HepG2 (cell line): ENCODE results near the gene APOC1. TPM values are rescaled to one million over a fixed set of nuclear protein-coding genes. Genes with fewer than 3 reads are reported as not detected.

ENCODE experiments used
- GMEB1 ChIP-seq: sonication (generic); formaldehyde crosslinking; IDR thresholded peaks from 2 replicates; pipeline ENCODE4 v1.5.1; 2020; ENCODE audit warnings: missing genetic modification reagents, mild to moderate bottlenecking, borderline replicate concordance
- HIVEP1 ChIP-seq: sonication (generic); formaldehyde crosslinking; IDR thresholded peaks from 2 replicates; pipeline ENCODE4 v1.4.0; 2020; ENCODE audit warnings: mild to moderate bottlenecking, missing genetic modification reagents
- KDM2A ChIP-seq: sonication (generic); formaldehyde crosslinking; IDR thresholded peaks from 2 replicates; pipeline ENCODE4 v1.4.0; 2020; ENCODE audit warnings: low read depth, missing genetic modification reagents, borderline replicate concordance
- POLR2AphosphoS5 ChIP-seq: IDR thresholded peaks from 2 replicates; pipeline ENCODE4 v1.6.1; 2012; ENCODE audit warnings: low read depth, low read length
- PRDM10 ChIP-seq: sonication (generic); formaldehyde crosslinking; IDR thresholded peaks from 2 replicates; pipeline ENCODE4 v1.4.0; 2020; ENCODE audit warnings: low read depth, missing genetic modification reagents
- RFX1 ChIP-seq: fragments of 450-650 bp; IDR thresholded peaks from 2 replicates; pipeline ENCODE4 v1.6.1; 2017
- SMC3 ChIP-seq: IDR thresholded peaks from 2 replicates; pipeline ENCODE4 v1.6.1; 2011; ENCODE audit warnings: low read length, improper control_type of control experiment
- SMYD3 ChIP-seq: sonication (generic); formaldehyde crosslinking; IDR thresholded peaks from 2 replicates; pipeline ENCODE4 v1.8.1; 2023; ENCODE audit warnings: mild to moderate bottlenecking, missing genetic modification reagents
- SNAI1 ChIP-seq: sonication (generic); formaldehyde crosslinking; IDR thresholded peaks from 2 replicates; pipeline ENCODE4 v1.5.0; 2020; ENCODE audit warnings: mild to moderate bottlenecking, missing genetic modification reagents, borderline replicate concordance
- ZBTB2 ChIP-seq: sonication (generic); formaldehyde crosslinking; IDR thresholded peaks from 2 replicates; pipeline ENCODE4 v1.8.0; 2022; ENCODE audit warnings: low read depth, missing genetic modification reagents
- ZBTB7A ChIP-seq: sonication (generic); formaldehyde crosslinking; IDR thresholded peaks from 2 replicates; pipeline ENCODE4 v1.8.0; 2022; ENCODE audit warnings: mild to moderate bottlenecking, missing genetic modification reagents
- ZNF101 ChIP-seq: sonication (generic); formaldehyde crosslinking; IDR thresholded peaks from 2 replicates; pipeline ENCODE4 v1.4.0; 2020; ENCODE audit warnings: mild to moderate bottlenecking, low read depth, missing genetic modification reagents, borderline replicate concordance
- ZNF18 ChIP-seq: sonication (generic); formaldehyde crosslinking; IDR thresholded peaks from 2 replicates; pipeline ENCODE4 v1.8.0; 2022; ENCODE audit warnings: mild to moderate bottlenecking, missing genetic modification reagents; ENCODE audit not compliant: insufficient replicate concordance
- ZNF441 ChIP-seq: sonication (generic); formaldehyde crosslinking; IDR thresholded peaks from 2 replicates; pipeline ENCODE4 v1.7.0; 2021; ENCODE audit warnings: missing genetic modification reagents, borderline replicate concordance
- ZNF547 ChIP-seq: sonication (generic); formaldehyde crosslinking; IDR thresholded peaks from 2 replicates; pipeline ENCODE4 v1.5.1; 2020; ENCODE audit warnings: mild to moderate bottlenecking, missing genetic modification reagents
- ZNF572 ChIP-seq: sonication (generic); formaldehyde crosslinking; IDR thresholded peaks from 2 replicates; pipeline ENCODE4 v1.5.1; 2020; ENCODE audit warnings: mild to moderate bottlenecking, missing genetic modification reagents
- ZSCAN21 ChIP-seq: sonication (generic); formaldehyde crosslinking; IDR thresholded peaks from 2 replicates; pipeline ENCODE4 v1.8.0; 2022; ENCODE audit warnings: mild to moderate bottlenecking, missing genetic modification reagents, moderate library complexity, borderline replicate concordance
- polyA plus RNA-seq, 8 experiments: library from polyadenylated mRNA; depleted of rRNA in 3 of 8; stranded (reverse) in 7 of 8; unstranded in 1 of 8; fragments of >200 nt; fragmentation: Illumina TruSeq in 4 of 8; extraction: Trizol in 4 of 8; gene quantifications; 2 replicates each; pipeline versions ENCODE4 v1.2.1 to v1.2.3, GENCODE V29; 2011 to 2016; ENCODE audit warnings: low read depth in 4 of 8, missing spikeins in 1 of 8, mixed read lengths in 1 of 8; ENCODE audit not compliant: insufficient read depth in 1 of 8
- total RNA-seq, 5 experiments: library from RNA; depleted of rRNA; stranded (reverse); fragments of >200 nt; fragmentation: Illumina TruSeq; extraction: Trizol; gene quantifications; 2 replicates each; pipeline ENCODE4 v1.2.3, GENCODE V29; 2016; ENCODE audit warnings: low read depth in 1 of 5
- TF ChIP-seq, protein P1 (sequence below): sonication (generic); formaldehyde crosslinking; IDR thresholded peaks from 2 replicates; pipeline ENCODE4 v1.5.0; 2020; ENCODE audit warnings: missing genetic modification reagents

APOC1 gene
- total and polyA plus RNA-seq, 2 of the 13 experiments (the other 11 are each of a cell fraction or from before 2014, with no cell fraction given), result 600 to 1,235 TPM

- TF ChIP-seq PRDM10 (CRISPR knock-in tag) (0 out of 2 replicates have a peak, but pooled peaks have one; percentile 24), ZNF441 (CRISPR knock-in tag) (peak; percentile 31; the same call in 1 of the 2 replicates), ZNF572 (CRISPR knock-in tag) (0 out of 2 replicates have a peak, but pooled peaks have one; percentile 11), RFX1 (no peak), GMEB1 (no peak), SNAI1 (peak; percentile 5; the same call in 1 of the 2 replicates), ZNF101 (CRISPR knock-in tag) (no peak), ZNF547 (CRISPR knock-in tag) (no peak), SMYD3 (CRISPR knock-in tag) (no peak), ZBTB7A (CRISPR knock-in tag) (peak; percentile 95), ZBTB2 (CRISPR knock-in tag) (0 out of 2 replicates have a peak, but pooled peaks have one; percentile 25), HIVEP1 (CRISPR knock-in tag) (peak; percentile 29; the same call in 1 of the 2 replicates), SMC3 (peak; percentile 21; the same call in 1 of the 2 replicates), KDM2A (CRISPR knock-in tag) (peak; percentile 21; the same call in 1 of the 2 replicates), ZNF18 (peak; percentile 13), POLR2AphosphoS5 (peak; percentile 38; the same call in 1 of the 2 replicates), ZSCAN21 (CRISPR knock-in tag) (0 out of 2 replicates have a peak, but pooled peaks have one; percentile 12)
- TF ChIP-seq, protein P1, sequence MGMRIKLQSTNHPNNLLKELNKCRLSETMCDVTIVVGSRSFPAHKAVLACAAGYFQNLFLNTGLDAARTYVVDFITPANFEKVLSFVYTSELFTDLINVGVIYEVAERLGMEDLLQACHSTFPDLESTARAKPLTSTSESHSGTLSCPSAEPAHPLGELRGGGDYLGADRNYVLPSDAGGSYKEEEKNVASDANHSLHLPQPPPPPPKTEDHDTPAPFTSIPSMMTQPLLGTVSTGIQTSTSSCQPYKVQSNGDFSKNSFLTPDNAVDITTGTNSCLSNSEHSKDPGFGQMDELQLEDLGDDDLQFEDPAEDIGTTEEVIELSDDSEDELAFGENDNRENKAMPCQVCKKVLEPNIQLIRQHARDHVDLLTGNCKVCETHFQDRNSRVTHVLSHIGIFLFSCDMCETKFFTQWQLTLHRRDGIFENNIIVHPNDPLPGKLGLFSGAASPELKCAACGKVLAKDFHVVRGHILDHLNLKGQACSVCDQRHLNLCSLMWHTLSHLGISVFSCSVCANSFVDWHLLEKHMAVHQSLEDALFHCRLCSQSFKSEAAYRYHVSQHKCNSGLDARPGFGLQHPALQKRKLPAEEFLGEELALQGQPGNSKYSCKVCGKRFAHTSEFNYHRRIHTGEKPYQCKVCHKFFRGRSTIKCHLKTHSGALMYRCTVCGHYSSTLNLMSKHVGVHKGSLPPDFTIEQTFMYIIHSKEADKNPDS (CRISPR knock-in tag), result peak; percentile 1; the same call in 1 of the 2 replicates
These were observed 9.9 kb upstream of the APOC1 start (continued) for GRCh38 chr19:44904426-44904994.
